HG03342 (cell line): ENCODE data around the gene CHRNA5.

Experiments used
- ATAC-seq: cut with Tn5 transposase; IDR thresholded peaks from one replicate; pipeline ENCODE4 v1.9.1; 2021; ENCODE audit warnings: mild to moderate bottlenecking, moderate library complexity; ENCODE audit not compliant: unreplicated experiment

CHRNA5 gene

DNA sequence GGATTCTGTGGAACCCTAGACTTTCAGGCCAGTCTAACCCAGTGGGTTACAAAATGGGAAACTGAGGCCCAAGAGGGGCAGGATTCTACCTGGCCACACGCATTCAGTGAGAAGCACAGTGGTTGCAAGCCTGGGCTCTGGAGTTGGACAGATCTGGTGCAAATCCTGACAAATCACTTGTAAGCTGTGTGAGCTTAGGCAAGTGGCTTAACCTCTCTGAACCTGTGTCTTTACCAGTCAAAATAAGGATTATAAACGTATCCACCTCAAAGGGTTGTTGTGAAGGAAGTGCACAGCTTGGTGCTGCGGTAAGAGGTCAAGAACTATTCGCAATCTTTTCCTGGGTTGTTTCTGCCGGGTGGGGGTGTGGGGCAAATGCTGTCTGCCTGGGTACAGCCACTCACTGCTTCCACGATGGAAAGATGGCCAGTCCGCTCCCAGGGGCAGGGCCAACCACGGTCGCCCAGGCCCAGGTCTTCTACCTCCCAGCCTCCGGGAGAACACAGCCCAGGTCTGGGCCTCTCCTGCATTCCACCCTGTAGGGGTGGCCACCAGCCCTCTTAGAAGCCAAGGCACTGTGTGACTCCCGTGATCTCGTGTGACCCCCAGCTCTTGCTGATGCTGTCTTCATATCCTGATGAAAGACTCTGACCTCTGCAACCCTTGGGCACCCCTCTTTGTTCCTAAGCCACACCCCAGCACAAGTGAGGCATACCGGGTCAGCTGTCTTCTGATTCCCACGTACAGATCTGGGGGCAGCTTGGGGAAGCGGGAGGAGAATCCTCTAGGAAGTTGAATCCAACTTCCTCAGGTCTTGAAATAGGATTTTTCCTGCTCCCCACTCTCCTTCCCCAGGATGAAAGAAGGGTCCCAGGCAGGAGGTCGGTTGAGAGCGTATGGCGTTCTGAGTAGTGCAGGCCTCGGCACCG lies 54.0 kb downstream of the CHRNA5 start:
- no peak for ATAC-seq

DNA sequence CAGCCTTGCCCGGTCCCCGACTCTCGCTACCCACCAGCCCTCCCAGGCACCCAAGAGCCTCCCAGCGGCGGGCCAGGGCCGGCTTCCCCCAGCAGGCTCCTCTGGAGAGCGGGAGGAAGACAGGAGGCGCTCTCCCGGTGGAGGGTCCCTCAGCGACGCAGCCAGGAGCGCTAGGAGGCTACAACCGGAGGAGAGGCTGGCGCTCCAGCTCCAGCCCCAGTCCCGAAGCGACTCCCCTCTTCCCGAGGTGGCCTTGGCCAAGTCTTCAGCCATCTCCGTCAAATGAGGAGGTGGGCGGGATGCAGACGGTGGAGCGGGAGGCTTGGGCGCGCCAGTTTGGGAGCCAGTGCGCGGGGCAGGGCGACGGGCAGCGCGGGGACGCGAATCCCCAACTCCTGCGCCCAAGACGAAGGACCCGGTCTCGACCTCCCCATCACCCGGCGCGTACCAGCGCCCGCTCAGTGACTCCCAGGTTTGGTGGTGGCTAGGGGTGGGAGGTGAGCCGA lies 54.8 kb downstream of the CHRNA5 start:
- ATAC-seq = no peak

DNA sequence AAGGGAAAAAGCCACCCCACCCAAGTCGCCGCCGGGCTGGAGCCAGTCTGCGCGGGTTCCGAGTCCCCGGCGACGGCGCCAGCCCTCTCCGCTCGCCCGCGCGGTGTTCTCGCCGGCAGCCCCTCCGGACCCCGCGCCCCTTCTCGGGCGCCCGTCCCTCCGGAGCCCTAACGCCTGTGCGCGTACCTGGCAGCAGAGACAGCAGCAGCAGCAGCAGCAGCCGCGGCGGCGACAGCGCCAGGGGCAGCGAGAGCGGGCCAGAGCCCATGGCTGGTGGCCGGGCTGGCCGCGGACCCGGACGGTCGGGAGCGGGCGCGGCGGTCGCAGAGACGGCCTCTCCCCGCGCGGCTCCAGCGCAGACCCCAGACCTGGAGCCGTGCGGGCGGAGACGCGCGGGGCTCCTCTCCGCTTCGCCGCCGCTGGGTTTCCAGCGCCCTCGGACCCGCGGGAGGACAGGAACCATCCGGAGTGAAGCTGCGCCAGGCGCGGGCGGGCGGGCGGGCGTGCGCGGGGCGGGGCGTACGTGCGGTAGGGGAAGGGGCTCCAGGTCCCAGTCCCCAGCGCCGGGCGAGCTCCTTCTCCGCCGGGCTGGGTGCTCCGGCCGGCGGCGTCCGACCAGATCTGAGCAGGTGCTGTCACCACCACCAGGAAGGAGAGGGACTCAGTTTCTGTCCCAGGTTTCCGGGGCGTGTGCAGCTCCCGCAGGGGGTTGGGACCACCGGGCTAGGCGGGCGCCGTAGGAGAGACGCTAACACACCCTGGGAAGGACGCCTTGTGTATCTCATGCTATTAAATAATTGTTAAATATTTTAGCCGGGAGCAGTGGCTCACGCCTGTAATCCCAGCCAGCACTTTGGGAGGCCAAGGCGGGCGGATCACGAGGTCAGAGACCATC lies 55.5 kb downstream of the CHRNA5 start, which contains the start of gene CHRNA3:
Gene CHRNA3 (minus strand): TSS at position 470 of the 895 bp plus-strand sequence. CDS start 202 bp downstream, at position 268.
- ATAC-seq = no peak

DNA sequence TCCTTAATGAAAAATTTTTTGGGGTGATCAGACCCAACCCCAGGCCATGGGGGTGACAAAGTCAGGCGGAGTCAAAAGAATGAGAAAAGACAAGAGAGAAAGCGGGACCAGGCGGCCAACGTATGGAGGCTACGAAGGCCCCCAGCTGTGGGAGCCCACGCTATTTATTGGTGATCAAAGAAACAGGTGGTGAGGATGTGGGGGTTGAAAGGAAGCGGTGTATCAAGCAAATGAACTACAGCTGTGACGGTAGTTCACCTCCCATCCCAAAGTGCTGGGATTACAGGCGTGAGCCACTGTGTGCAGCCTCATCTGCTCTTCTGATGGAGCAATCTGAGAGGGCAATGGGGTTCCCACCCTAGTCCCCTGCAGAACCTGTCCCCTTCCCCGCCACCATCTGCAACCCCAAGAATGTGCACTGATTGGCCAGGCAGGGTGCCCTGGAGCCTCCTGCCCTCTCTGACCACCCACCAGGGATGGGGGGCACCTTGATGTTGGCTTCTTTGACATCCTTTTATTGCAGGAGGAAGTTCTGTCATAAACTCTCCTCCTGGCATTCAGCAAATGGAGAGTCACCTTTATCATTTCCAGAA lies 56.6 kb downstream of the CHRNA5 start:
- no peak for ATAC-seq

DNA sequence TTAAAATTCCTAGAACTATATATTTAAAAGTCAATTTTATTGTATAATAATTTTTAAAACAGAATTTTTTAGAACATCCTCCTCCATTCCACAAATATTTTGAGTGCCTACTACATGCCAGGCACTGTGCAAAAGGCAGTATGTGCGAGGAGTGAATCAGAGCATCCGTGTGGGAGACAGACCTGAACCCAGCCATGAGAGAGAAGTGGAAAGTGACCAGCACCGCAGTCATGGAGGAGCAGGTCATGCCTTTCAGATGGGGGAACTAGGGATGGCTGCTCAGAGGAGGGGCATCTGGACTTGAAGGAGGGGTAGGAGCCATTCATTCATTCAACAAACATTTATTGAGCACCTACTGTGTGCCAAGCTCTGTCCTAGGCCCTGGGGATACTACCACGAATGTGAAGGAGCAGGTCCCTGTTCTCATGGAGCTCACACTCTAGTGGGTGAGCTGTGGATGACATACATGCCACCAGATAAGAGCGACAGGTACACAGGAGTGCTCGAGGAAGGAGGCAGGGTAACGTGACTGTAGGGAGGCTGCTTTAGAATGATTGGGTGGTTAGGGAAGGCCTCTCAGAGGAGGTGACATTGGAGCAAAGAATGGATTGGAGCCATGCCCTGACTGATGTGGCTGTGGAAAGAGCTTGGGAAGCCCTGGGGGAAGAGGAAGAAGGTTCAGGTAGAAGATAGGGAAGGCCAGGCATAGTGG lies 58.6 kb downstream of the CHRNA5 start:
- ATAC-seq = no peak

DNA sequence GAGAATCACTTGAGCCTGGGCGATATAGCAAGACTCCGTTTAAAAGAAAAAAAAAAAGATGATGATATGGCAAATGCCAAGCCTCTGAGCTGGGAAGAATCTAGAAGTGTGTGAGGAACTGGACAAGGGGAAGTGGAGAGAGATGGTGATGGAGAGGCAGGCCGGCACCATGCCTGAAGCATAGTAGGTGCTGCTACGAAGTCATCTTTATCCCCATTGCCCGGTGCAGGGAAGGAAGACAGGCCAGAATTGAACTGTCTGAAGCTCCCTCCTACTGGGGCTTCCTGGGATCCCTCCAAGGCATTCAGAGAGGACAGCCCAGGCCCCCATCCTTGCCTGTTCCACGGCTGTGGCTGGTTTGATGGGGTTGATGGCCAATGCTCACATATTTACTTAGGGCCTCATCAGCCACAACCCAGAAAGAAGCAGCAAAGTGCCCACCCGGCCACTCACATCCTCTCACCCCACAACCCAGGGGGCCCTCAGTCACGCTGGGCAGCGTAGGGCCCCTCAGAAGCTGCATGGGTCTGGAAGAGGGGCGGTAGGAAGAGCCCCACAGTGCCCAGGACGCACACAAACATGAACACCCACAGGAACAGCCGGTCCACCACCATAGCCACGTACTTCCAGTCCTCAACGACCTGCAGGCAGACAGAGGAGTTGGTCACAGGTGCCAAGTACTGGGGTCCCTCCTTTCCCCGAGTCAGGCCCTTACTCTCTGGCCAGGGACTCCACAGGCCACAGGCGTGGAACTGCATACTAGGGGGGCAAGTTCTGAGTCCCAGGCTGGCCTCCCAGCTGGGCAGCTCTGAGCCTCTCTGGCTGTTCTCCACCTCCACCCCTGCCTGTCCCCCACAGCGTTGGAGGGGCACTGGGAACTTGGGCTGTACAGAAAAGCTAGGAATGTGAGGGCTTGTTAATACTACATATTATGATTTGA lies 59.6 kb downstream of the CHRNA5 start:
- no peak for ATAC-seq

DNA sequence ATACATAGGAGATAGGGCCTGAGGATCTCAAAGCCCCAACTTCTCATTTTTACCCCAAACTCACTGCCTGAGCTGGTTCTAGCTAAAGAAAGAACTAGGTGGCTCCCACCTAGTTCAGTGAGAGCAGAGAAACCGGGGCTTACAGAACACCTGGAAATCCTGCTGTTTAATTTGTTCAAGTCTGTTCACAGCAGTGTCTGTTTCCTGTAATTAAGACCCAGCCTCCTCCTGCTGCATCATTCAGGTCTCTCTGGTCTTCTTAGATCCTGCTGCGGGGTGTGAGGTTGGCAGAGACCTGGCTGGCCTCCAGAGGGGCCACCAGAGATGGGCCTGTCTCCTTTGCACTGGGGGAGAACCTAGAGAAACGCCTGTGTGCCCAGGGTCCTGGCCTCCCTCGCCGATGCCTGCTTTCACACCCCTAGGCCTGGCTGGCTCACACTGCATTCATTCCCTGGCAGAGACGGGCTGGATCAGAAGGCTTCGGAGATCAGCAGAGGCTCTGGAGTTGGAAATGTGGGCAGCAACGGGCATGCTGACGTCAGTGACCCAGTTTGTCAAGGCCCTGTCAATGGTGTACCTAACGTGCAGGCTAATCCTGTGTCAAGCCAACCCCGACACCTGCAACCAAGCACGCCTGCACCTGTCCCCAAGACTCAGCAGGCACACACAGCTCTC lies 60.4 kb downstream of the CHRNA5 start:
- ATAC-seq = no peak

DNA sequence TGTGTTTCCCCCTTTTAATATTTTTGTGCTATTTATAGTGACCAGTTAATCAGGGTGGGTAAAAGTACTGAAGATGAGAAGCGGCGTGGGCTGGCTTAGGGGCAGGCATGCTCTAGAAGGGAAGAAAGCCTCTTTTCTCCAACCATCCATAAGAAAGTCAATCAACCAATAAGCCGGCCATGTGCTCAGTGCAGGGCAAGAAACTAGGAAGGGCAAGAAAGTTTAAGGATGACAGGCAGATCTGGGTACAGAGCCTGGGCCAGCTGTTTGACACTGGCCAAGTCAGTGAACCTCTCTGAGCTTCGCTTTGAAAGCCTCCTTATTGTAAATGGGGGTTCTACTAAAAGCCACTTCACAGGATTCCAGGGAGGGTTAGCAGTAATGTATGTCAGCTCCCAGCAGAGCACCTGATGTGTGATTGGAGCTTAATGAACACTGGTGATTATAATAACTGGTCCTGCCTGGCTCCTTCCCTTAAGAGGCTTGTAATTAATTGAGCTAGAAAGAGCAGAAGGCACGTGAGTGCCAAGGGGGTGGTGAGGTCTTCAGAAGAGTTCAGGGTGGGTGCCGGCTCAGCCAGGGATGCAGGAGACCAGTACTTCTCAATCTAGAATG lies 61.2 kb downstream of the CHRNA5 start:
- ATAC-seq = no peak

DNA sequence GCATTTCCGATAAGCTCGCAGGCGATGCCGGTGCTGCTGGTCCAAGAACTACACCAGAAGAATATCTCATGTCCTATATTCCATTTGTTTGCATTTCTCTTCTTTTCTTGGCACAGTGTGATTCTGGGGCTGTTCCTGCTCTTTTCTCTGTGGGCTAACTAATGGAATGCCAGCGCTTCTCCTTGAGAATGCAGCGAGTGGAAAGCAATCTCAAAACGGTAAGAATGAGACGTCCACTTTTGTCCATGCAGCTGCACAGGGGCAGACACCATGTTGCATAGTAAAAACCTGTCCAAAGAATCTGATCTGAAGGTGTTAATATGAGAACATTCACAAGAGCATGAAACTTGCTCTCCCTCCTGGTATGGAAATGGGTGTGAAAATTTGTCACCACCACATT lies 62.0 kb downstream of the CHRNA5 start:
- ATAC-seq = no peak

DNA sequence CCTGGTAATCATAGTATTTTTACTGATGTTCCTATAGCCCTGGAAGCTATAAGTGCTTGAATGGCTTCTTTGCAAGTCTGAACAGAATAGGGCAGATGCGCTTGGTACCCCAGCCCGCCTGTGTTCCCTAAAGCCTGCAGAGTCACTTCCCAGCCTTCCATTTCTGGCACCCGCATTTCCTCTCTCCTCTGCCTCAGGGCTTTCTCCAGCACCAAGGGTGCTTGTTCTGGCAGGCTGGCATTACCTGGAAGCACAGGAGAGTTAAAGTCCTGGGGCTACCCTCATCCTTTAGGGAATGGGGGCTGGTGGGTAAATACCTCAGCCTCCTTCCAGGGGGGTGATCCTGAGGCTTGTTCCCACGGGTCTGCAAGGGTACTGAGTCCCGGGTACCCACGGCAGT lies 62.9 kb downstream of the CHRNA5 start:
- ATAC-seq = no peak

DNA sequence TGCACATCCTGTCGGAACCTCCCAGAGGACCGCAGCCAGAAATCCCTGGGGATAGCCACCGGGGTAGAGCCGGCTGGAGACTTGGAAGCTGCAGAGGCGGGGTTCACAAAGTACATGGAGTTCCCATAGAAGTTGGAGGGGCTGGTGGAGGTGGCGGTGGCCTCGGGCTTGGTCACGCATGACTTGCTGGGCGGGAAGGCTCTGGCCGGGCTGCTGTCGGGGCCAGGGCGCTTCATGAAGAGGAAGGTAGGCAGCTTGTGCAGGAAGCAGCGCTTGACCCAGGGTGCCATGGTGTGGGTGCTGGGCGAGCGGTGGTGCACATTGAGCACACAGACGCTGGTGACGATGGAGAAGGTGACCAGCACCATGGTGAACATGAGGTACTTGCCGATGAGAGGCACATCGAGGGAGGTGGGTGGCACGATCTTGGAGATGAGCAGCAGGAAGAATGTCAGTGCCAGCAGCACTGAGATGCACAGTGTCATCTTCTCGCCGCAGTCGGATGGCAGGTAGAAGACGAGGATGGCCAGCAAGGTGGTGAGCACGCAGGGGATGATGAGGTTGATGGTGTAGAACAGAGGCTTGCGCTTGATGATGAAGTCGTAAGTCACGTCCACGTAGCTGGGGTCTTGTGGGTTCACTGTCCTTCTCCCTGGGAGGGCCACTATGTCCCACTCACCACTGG lies 63.9 kb downstream of the CHRNA5 start:
- no peak for ATAC-seq

DNA sequence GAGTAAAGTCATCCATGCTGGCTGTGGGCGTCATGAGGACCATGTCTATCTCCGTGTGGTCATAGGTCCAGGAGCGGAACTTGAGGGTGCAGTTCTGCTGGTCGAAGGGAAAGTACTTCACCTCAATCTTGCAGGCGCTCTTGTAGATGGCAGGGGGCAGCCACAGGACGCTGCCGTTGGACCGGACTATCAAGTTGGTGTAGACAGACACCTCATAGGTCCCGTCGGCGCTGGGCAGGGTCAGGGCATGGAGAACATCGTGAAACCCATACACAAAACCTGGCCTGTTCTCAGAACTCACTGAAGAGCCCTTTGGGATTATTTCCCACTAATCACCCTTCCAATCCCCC lies 64.4 kb downstream of the CHRNA5 start:
- no peak for ATAC-seq

DNA sequence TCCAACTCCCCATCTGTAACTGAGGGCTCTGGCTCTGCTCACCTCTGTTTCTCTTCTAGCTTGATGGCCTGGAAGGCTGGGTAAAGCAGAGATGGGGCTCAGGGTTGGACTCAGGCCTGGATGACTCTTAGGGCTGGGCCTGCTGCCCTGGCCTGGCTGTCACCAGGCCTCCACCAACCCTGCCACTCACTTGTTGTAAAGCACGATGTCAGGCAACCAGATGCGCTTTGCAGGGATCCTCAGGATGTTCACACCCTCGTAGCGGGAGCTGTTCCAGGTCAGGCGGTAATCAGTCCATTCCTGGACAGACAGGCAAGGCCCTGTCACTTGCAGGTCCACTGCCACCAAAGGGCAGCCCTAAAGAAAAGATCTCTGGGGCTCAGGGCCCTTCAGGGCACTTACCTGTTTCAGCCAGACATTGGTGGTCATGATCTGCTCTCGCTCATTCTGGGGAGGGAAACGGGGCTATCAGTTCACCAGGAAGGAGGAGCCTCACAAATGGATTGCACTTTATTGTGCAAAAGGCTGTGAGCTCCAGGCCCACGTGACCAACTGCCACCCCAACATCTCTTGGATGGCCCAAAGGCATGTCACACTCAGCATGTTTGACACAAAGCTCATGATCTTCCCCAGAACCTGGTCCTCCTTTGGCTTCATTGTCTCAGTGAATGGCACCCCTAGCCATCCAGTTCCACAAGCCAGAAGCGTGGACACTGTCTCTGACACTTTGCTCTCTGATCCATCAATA lies 65.7 kb downstream of the CHRNA5 start:
- no peak for ATAC-seq

DNA sequence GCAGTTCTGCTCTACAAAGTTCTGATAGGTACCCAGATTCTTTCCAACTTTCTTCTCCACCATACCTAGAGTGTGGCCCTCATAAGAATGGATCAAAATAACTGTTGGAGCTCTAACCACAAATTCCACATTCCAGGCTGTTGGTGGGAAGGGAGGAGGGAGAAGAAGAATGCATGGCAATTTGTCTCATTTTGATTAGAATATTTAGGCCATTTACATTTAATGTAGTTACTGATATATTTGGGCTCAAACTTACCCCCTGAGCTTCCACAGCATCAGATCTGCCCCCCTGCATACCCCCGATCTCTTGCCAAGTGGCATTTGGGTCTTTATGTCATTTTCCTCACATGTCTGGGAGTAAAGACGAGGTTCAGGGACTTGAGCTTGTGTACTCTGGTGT lies 68.0 kb downstream of the CHRNA5 start:
- ATAC-seq = no peak

DNA sequence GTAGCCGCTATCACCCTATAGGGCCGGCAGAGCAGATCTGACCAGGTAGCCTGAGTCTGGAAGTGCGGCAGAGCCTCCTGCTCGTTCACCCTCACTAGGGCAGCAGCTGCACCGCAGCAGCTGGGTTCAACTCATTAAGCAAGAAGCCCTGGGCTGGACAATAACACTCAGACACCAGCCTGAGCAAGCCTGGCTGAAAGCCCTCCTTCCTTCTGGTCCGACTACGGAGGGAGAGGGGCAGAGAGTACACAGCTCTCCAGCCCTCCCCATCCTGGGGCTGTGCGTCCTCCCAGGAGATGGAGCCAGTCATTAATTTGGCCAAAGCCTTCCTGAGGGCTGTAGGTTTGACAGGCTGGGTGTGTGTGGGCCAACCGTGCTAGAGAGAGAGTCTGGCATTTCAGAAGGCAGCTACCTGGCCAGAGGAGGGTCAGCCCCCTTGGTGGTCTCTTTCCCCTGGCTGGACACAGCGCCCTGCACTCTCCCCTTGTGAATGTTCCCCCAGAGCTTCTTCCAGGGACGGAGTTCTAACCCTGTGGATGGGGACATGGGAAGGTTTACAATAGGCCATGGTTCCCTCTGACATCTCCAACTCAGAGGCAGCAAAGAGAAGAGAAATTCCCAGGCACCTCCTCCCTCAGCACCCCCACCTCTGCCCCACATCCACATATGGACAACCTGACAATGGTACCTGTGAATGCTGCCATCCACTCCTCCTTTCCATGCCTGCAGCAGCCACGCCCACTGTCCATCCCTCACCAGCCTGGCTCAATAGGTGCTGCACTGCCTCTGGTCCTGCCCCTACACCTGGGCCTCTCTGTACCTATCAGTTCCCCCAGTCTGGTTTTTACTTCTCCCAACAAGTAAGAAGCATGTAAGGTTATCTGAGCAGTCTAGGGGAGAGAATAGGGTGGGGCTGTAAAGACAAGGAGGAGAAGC lies 69.2 kb downstream of the CHRNA5 start:
- no peak for ATAC-seq

DNA sequence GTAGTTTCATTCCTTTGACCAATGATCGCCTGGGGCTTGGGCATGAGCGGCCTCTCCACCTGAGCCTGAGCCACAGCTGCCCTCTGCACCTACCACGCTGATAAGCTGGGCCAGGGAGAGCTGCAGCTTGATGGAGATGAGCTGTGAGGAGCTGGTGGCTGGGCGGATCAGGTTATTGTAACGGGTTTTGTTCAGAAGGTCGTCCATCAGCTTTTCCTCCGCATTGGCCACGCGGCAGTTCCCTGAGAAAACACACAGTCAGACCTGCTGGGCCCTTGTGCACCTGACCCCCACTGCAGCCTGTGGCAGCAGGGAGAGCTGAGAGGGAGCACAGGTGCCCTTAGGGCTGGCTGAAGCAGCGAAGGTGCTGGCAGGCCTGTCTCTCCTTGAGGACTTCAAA lies 70.0 kb downstream of the CHRNA5 start:
- no peak for ATAC-seq
